B cell (primary cell): ENCODE data around the gene MAGEB1. TPM values are rescaled to one million over a fixed set of nuclear protein-coding genes. Genes with fewer than 3 reads are reported as not detected.

Experiments used
- ATAC-seq: fragments of 200-7000 bp; cut with Tn5 transposase; one replicate; pipeline ENCODE4 v1.10.0; 2021; ENCODE audit warnings: low read depth, mild to moderate bottlenecking, moderate number of reproducible peaks, moderate library complexity
- CTCF ChIA-PET: fragments of 350-600 bp; sonication (Branson Sonifier 250); formaldehyde crosslinking; loops from one replicate; lab custom pipeline; 2021; ENCODE audit warnings: antibody characterized with exemption, inconsistent platforms; lab: Charles Lee
- POLR2A ChIA-PET: fragments of 350-600 bp; sonication (Branson Sonifier 250); formaldehyde crosslinking; loops from one replicate; lab custom pipeline; 2021; ENCODE audit warnings: antibody characterized with exemption; lab: Charles Lee
- DNase-seq: peaks from one replicate; pipeline ENCODE4 v3.0.0; 2013
- H2AFZ ChIP-seq: 2 replicates; pipeline ENCODE4 v1.6.1; 2012; ENCODE audit warnings: mild to moderate bottlenecking, low read depth, low read length; ENCODE audit not compliant: insufficient read depth, poor library complexity, severe bottlenecking
- H3K27ac ChIP-seq, 2 donors: 1 replicate in 1 of 2; 2 replicates in 1 of 2; pipeline ENCODE4 v1.5.1; 2012 to 2013; ENCODE audit warnings: low read length in 2 of 2, mild to moderate bottlenecking in 2 of 2, moderate library complexity in 1 of 2
- H3K27me3 ChIP-seq, 4 experiments: fragments of 200-600 bp in 1 of 4; sonication (generic) in 1 of 4; replicated peaks in 1 of 4; 1 replicate in 2 of 4; 2 replicates in 2 of 4; pipeline versions ENCODE4 v1.6.1 to v1.7.0; 2013 to 2016; ENCODE audit warnings: low read length in 3 of 4, mild to moderate bottlenecking in 2 of 4, mixed read lengths in 1 of 4, moderate library complexity in 1 of 4; ENCODE audit not compliant: insufficient read depth in 4 of 4, control insufficient read depth in 3 of 4; ENCODE audit errors: control extremely low read depth in 1 of 4
- H3K36me3 ChIP-seq, 2 experiments: replicated peaks in 1 of 2; 1 replicate in 1 of 2; 2 replicates in 1 of 2; pipeline versions ENCODE4 v1.6.1 to v1.7.1; 2013; ENCODE audit warnings: low read length in 1 of 2; ENCODE audit not compliant: insufficient read depth in 2 of 2, control insufficient read depth in 1 of 2; ENCODE audit errors: control extremely low read depth in 1 of 2, extremely low read depth in 1 of 2
- H3K4me1 ChIP-seq, 2 donors: fragments of 200-600 bp in 1 of 2; sonication (generic) in 1 of 2; 1 replicate in 1 of 2; 2 replicates in 1 of 2; pipeline versions ENCODE4 v1.5.1 to v1.6.1; 2013 to 2017; ENCODE audit warnings: low read length in 2 of 2; ENCODE audit not compliant: control insufficient read depth in 2 of 2, insufficient read depth in 2 of 2
- H3K4me2 ChIP-seq: replicated peaks from 2 replicates; pipeline ENCODE3; 2012; ENCODE audit warnings: mild to moderate bottlenecking, low read depth, low read length; ENCODE audit not compliant: poor library complexity, severe bottlenecking
- H3K4me3 ChIP-seq, 5 experiments: fragments of 200-600 bp in 1 of 5; sonication (generic) in 1 of 5; 1 replicate in 3 of 5; 2 replicates in 2 of 5; pipeline versions ENCODE4 v1.5.1 to v1.7.0; 2011 to 2016; ENCODE audit warnings: low read length in 4 of 5, mild to moderate bottlenecking in 4 of 5, low read depth in 2 of 5, control low read depth in 1 of 5, moderate library complexity in 1 of 5; ENCODE audit not compliant: insufficient read depth in 1 of 5; ENCODE audit errors: control extremely low read depth in 1 of 5, extremely low read depth in 1 of 5
- H3K79me2 ChIP-seq: fragments of 200-600 bp; sonication (generic); one replicate; pipeline ENCODE4 v1.6.0; 2016; ENCODE audit warnings: low read length; ENCODE audit not compliant: control insufficient read depth, insufficient read depth
- H3K9ac ChIP-seq: fragments of 200-600 bp; sonication (generic); 2 replicates; pipeline ENCODE4 v1.6.1; 2017; ENCODE audit warnings: mild to moderate bottlenecking, low read length, moderate library complexity
- H3K9me3 ChIP-seq, 3 donors: one replicate each; pipeline versions ENCODE4 v1.6.1 to v1.7.1; 2013; ENCODE audit warnings: low read length in 2 of 3; ENCODE audit not compliant: control insufficient read depth in 2 of 3, insufficient read depth in 1 of 3; ENCODE audit errors: control extremely low read depth in 1 of 3
- H4K20me1 ChIP-seq: 2 replicates; pipeline ENCODE4 v1.6.0; 2012; ENCODE audit warnings: mild to moderate bottlenecking, low read length; ENCODE audit not compliant: insufficient read depth, control insufficient read depth, poor library complexity, severe bottlenecking
- H3K27ac Mint-ChIP-seq: one replicate; pipeline ENCODE4 v1.8.0; 2021; ENCODE audit warnings: mixed read lengths
- H3K27me3 Mint-ChIP-seq: one replicate; pipeline ENCODE4 v1.8.0; 2021; ENCODE audit warnings: mixed read lengths
- H3K4me1 Mint-ChIP-seq: one replicate; pipeline ENCODE4 v1.8.0; 2021; ENCODE audit warnings: mixed read lengths
- H3K4me3 Mint-ChIP-seq: one replicate; pipeline ENCODE4 v1.8.0; 2021; ENCODE audit warnings: mixed read lengths
- H3K9me3 Mint-ChIP-seq: one replicate; pipeline ENCODE4 v1.8.0; 2022; ENCODE audit warnings: mixed read lengths; ENCODE audit not compliant: insufficient read depth
- CTCF ChIP-seq: fragments of 200-600 bp; IDR thresholded peaks from one replicate; pipeline ENCODE4 v1.8.0; 2022; ENCODE audit warnings: antibody characterized with exemption, mild to moderate bottlenecking
- EZH2 ChIP-seq: IDR thresholded peaks from 2 replicates; pipeline ENCODE4 v1.6.1; 2012; ENCODE audit warnings: borderline replicate concordance, low read depth, mild to moderate bottlenecking, moderate library complexity, low read length; ENCODE audit not compliant: insufficient read depth, poor library complexity, severe bottlenecking
- whole genome bisulfite sequencing: methylation state at CpG from one replicate; pipeline ENCODE4 v1.1.5; 2013; ENCODE audit warnings: missing lambda C conversion rate; ENCODE audit not compliant: insufficient coverage; 5-methylcytosine and 5-hydroxymethylcytosine counted together
- intact Hi-C: fragments of 100-400 bp; cut with micrococcal nuclease; formaldehyde crosslinking; loops from one replicate; pipeline ENCODE4 v1.10.0; 2022
- polyA plus RNA-seq: library from polyadenylated mRNA; depleted of rRNA; stranded (reverse); fragments of >200 nt; gene quantifications from 2 replicates; pipeline ENCODE4 v1.2.3, GENCODE V29; 2012
- total RNA-seq, 2 donors: library from RNA; stranded (reverse); fragments of 120-200 nt in 1 of 2; gene quantifications; 1 replicate in 1 of 2; 2 replicates in 1 of 2; pipeline versions ENCODE4 v1.2.3 to v1.2.4, GENCODE V29; 2013 to 2022

Gene MAGEB1
- total and polyA plus RNA-seq, 2 donors (not counting 1 experiment from before 2014, with no cell fraction given), result not detected

DNA sequence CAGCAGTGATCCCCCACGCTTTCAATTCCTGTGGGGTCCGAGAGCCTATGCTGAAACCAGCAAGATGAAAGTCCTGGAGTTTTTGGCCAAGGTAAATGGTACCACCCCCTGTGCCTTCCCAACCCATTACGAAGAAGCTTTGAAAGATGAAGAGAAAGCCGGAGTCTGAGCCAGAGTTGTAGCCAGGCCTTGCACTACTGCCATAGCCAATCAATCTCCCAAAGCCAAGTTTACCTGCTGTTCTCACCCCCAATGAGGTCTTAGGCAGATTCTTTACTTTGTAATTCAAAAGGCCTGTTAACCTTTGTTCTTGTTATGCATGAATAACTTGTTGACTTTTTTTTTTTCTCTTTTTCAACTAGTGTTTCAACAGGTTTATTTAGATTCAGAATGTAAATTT is 27.6 kb upstream of the MAGEB1 start:
- Histone ChIP-seq H3K79me2 (no peaks in the 10 kb centered on the region), H3K9ac (no peak overlapping the region), H3K4me2 (no peak overlapping the region), H3K27me3 (no peaks in the 10 kb centered on the region), H4K20me1 (no peaks in the 10 kb centered on the region), H3K9me3 (no peaks in the 10 kb centered on the region), H3K36me3 (no peaks in the 10 kb centered on the region), H3K4me3 (no peak overlapping the region), H3K27ac (no peak overlapping the region), H3K4me1 (no peaks in the 10 kb centered on the region), H2AFZ (no peak overlapping the region)
- ATAC-seq, result no peak
- WGBS, result no CpG with 5 or more reads among the region's 4 CpGs
- Mint-ChIP-seq H3K4me1 (no peaks in the 10 kb centered on the region), H3K27ac (no peak overlapping the region), H3K9me3 (no peaks in the 10 kb centered on the region), H3K4me3 (no peak overlapping the region), H3K27me3 (no peaks in the 10 kb centered on the region)
- intact Hi-C loops, result no loop called here
- no peak for DNase-seq
- TF ChIP-seq EZH2, result no peak
- TF ChIP-seq CTCF, result no peak
- ChIA-PET POLR2A (no interaction called here), CTCF (no interaction called here)

DNA sequence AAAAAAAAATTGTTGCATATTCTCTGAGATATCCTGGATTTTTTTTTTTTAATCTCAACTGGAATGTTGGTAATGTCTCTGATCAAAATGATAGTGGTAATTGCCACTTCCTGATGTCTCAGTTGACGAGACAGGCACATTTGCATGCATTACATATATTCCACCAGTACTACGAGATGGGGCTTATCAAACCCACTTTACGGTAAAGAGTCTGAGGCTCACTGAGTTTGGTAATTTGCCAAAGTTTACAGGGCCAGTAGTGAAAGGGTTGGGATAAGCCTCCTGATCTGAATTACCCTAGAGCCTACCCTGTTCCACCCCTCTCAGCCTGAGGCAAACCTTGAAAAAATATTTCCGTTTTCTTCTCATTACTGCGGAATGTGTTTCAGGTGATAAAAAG is 26.3 kb upstream of the MAGEB1 start:
- Histone ChIP-seq H3K4me2 (no peak overlapping the region), H3K79me2 (no peaks in the 10 kb centered on the region), H3K27me3 (no peaks in the 10 kb centered on the region), H3K9ac (no peak overlapping the region), H3K9me3 (no peaks in the 10 kb centered on the region), H3K36me3 (no peaks in the 10 kb centered on the region), H4K20me1 (no peaks in the 10 kb centered on the region), H2AFZ (no peak overlapping the region), H3K4me1 (no peaks in the 10 kb centered on the region), H3K4me3 (no peak overlapping the region), H3K27ac (no peak overlapping the region)
- WGBS, result no CpG with 5 or more reads among the region's 5 CpGs
- ATAC-seq (no peak), DNase-seq (no peak)
- H3K27ac Mint-ChIP-seq, result no peak overlapping the region
- no peak overlapping the region for H3K4me3 Mint-ChIP-seq
- POLR2A ChIA-PET, result no interaction called here
- CTCF ChIA-PET, result no interaction called here
- intact Hi-C loops, result no loop called here
- H3K9me3 Mint-ChIP-seq, result no peaks in the 10 kb centered on the region
- TF ChIP-seq CTCF, result no peak
- no peak for TF ChIP-seq EZH2
- no peaks in the 10 kb centered on the region for H3K4me1 Mint-ChIP-seq
- no peaks in the 10 kb centered on the region for H3K27me3 Mint-ChIP-seq
